NT2/D1 (cell line): ENCODE measurements around the gene TSEN34.

Experiments used
- SUZ12 ChIP-seq: IDR thresholded peaks from 2 replicates; pipeline ENCODE4 v1.6.1; 2011; ENCODE audit not compliant: insufficient read length, insufficient read depth; ENCODE audit errors: extremely low read depth
- YY1 ChIP-seq: IDR thresholded peaks from 2 replicates; pipeline ENCODE4 v1.6.1; 2011; ENCODE audit not compliant: insufficient read length, insufficient read depth
- ZNF274 ChIP-seq: IDR thresholded peaks from 2 replicates; pipeline ENCODE4 v1.6.1; 2011; ENCODE audit warnings: mild to moderate bottlenecking, low read depth, low read length

GRCh38 chr19:54169149-54169740, 21.9 kb upstream of the TSEN34 start:
- TF ChIP-seq ZNF274 (no peak), SUZ12 (no peak), YY1 (no peak)
